ENCODE measurements around the gene PRSS1. TPM values are rescaled to one million over a fixed set of nuclear protein-coding genes. Genes with fewer than 3 reads are reported as not detected.

Gene PRSS1
- total and polyA plus RNA-seq, 8 donors: 0.99 TPM; not detected in 7

DNA sequence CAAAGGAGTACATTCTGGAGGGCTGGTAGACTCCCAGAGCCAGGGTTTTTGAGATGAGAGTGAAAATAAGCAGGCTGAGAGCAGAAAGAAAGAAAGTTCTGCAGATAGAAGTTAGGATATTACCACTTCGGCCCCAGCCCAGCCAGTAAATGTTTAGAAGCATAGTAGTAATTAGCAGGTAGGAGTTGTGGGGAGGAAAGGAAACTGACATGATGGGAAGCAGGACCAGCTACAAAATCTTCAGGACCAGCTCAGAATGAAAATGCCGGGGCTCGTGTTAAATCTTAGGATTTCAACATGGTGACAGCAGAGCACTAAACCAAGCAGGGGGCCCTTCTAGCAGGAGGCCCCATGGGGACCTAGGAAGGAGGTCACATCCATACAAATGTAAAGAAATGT is 50.2 kb downstream of the PRSS1 start:
- Histone ChIP-seq H3K27me3 (peaks cover 40 to 64% of the 10 kb centered on the region in 2 donors), H3K36me3 (no peaks in the 10 kb centered on the region), H3K4me1 (peaks cover 6 to 17% of the 10 kb centered on the region in 2 donors), H3K4me3 (peak overlapping the region in 1 of 2 donors; percentile 29), H3K27ac (no peak overlapping the region), H3K9me3 (no peaks in the 10 kb centered on the region)
- no peak for DNase-seq
- intact Hi-C loops (cut with DNase I): no loop called here
- ATAC-seq: no peak
- TF ChIP-seq, protein P1, sequence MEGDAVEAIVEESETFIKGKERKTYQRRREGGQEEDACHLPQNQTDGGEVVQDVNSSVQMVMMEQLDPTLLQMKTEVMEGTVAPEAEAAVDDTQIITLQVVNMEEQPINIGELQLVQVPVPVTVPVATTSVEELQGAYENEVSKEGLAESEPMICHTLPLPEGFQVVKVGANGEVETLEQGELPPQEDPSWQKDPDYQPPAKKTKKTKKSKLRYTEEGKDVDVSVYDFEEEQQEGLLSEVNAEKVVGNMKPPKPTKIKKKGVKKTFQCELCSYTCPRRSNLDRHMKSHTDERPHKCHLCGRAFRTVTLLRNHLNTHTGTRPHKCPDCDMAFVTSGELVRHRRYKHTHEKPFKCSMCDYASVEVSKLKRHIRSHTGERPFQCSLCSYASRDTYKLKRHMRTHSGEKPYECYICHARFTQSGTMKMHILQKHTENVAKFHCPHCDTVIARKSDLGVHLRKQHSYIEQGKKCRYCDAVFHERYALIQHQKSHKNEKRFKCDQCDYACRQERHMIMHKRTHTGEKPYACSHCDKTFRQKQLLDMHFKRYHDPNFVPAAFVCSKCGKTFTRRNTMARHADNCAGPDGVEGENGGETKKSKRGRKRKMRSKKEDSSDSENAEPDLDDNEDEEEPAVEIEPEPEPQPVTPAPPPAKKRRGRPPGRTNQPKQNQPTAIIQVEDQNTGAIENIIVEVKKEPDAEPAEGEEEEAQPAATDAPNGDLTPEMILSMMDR (IDR thresholded peaks at IDR 0.05): no peak

DNA sequence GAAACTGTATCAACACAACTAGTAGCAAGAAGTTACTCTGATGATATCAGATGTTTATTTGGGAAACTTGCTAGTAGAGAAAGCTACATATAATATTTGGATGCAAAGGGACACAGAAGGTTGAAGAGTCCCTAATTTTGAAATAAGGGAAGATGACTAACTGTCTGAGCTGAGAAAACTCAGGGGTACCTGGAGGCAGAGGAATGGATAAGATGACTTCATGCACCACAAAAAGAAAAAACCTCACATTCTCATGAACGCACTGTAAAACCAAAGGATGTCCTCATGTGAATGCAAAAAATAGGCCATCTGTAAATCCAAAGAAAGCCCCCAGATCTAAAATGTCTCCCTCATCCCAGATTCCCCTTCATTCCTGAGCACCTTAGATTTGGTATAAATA is 50.8 kb downstream of the PRSS1 start:
- peaks cover 40 to 58% of the 10 kb centered on the region in 2 donors for H3K27me3 ChIP-seq
- no peaks in the 10 kb centered on the region for H3K9me3 ChIP-seq
- no peak overlapping the region for H3K4me3 ChIP-seq
- peaks cover 6 to 17% of the 10 kb centered on the region in 2 donors for H3K4me1 ChIP-seq
- ATAC-seq: no peak
- TF ChIP-seq, protein P1 (IDR thresholded peaks at IDR 0.05): no peak
- H3K27ac ChIP-seq: no peak overlapping the region
- no peaks in the 10 kb centered on the region for H3K36me3 ChIP-seq
- intact Hi-C loops (cut with DNase I): no loop called here
- no peak for DNase-seq

DNA sequence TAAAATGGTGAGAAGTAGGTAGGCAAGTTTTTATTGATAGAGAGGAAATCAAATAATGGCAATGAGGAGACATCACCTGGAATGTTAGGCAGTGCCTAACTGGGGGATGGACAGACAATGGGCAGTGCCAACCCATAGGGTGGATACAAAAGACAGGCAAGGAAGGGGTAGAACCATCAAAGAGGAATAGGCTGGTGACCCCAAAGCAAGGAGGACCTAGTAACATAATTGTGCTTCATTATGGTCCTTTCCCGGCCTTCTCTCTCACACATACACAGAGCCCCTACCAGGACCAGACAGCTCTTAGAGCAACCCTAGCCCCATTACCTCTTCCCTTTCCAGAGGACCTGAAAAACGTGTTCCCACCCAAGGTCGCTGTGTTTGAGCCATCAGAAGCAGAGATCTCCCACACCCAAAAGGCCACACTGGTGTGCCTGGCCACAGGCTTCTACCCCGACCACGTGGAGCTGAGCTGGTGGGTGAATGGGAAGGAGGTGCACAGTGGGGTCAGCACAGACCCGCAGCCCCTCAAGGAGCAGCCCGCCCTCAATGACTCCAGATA is 51.5 kb downstream of the PRSS1 start:
- Histone ChIP-seq H3K36me3 (no peaks in the 10 kb centered on the region), H3K27me3 (peaks cover 39 to 58% of the 10 kb centered on the region in 2 donors), H3K4me1 (peaks cover 6 to 17% of the 10 kb centered on the region in 2 donors), H3K9me3 (no peaks in the 10 kb centered on the region), H3K4me3 (no peak overlapping the region), H3K27ac (no peak overlapping the region)
- ATAC-seq (no peak), DNase-seq (no peak)
- intact Hi-C loops (cut with DNase I): no loop called here
- TF ChIP-seq, protein P1 (IDR thresholded peaks at IDR 0.05): no peak

DNA sequence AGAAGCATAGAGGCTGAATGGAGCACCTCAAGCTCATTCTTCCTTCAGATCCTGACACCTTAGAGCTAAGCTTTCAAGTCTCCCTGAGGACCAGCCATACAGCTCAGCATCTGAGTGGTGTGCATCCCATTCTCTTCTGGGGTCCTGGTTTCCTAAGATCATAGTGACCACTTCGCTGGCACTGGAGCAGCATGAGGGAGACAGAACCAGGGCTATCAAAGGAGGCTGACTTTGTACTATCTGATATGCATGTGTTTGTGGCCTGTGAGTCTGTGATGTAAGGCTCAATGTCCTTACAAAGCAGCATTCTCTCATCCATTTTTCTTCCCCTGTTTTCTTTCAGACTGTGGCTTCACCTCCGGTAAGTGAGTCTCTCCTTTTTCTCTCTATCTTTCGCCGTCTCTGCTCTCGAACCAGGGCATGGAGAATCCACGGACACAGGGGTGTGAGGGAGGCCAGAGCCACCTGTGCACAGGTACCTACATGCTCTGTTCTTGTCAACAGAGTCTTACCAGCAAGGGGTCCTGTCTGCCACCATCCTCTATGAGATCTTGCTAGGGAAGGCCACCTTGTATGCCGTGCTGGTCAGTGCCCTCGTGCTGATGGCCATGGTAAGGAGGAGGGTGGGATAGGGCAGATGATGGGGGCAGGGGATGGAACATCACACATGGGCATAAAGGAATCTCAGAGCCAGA is 52.5 kb downstream of the PRSS1 start:
- Histone ChIP-seq H3K4me1 (peaks cover 6 to 12% of the 10 kb centered on the region in 2 donors), H3K4me3 (no peak overlapping the region), H3K9me3 (no peaks in the 10 kb centered on the region), H3K36me3 (no peaks in the 10 kb centered on the region), H3K27me3 (peaks cover 31 to 54% of the 10 kb centered on the region in 2 donors), H3K27ac (no peak overlapping the region)
- DNase-seq (no peak), ATAC-seq (no peak)
- intact Hi-C loops (cut with DNase I): no loop called here
- TF ChIP-seq, protein P1 (IDR thresholded peaks at IDR 0.05): no peak

DNA sequence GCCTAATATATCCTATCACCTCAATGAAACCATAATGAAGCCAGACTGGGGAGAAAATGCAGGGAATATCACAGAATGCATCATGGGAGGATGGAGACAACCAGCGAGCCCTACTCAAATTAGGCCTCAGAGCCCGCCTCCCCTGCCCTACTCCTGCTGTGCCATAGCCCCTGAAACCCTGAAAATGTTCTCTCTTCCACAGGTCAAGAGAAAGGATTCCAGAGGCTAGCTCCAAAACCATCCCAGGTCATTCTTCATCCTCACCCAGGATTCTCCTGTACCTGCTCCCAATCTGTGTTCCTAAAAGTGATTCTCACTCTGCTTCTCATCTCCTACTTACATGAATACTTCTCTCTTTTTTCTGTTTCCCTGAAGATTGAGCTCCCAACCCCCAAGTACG is 53.0 kb downstream of the PRSS1 start:
- intact Hi-C loops (cut with DNase I): no loop called here
- Histone ChIP-seq H3K27ac (no peak overlapping the region), H3K27me3 (peaks cover 25 to 48% of the 10 kb centered on the region in 2 donors), H3K36me3 (no peaks in the 10 kb centered on the region), H3K9me3 (no peaks in the 10 kb centered on the region), H3K4me1 (peaks cover 3 to 6% of the 10 kb centered on the region in 2 donors), H3K4me3 (no peak overlapping the region)
- TF ChIP-seq, protein P1 (IDR thresholded peaks at IDR 0.05): no peak
- no peak for DNase-seq
- no peak for ATAC-seq

Other genes with a start within 250 kb of the PRSS1 start
- 10 to 100 TPM in 1 of 2 donors, not detected in 1; 13.1 TPM for gene PRSS2, start 21.5 kb downstream of the PRSS1 start, total RNA-seq
- gene PRSS2, start 21.5 kb downstream of the PRSS1 start, polyA plus RNA-seq (ENCODE audit: insufficient read length in 6 of 6): not detected
- gene EPHB6, start 105.6 kb downstream of the PRSS1 start, total RNA-seq: 10 to 100 TPM in 1 of 2 donors, 1 to 10 TPM in 1; 6.5 to 12.1 TPM
- gene EPHB6, start 105.6 kb downstream of the PRSS1 start, polyA plus RNA-seq (ENCODE audit: insufficient read length in 6 of 6): 10 to 100 TPM; 22.4 to 42.8 (median 29.2) TPM
- gene TRPV6, start 136.3 kb downstream of the PRSS1 start, total RNA-seq: 1 to 10 TPM; 1.1 to 5.0 TPM
- 1 to 10 TPM; 6.0 to 8.5 (median 7.0) TPM for gene TRPV6, start 136.3 kb downstream of the PRSS1 start, polyA plus RNA-seq (ENCODE audit: insufficient read length in 6 of 6)
- not detected for gene TRPV5, start 184.3 kb downstream of the PRSS1 start, total RNA-seq
- gene TRPV5, start 184.3 kb downstream of the PRSS1 start, polyA plus RNA-seq (ENCODE audit: insufficient read length in 6 of 6): under 1 TPM; 0.10 to 0.25 (median 0.16) TPM
- gene LLCFC1, start 190.0 kb downstream of the PRSS1 start, total RNA-seq: under 1 TPM in 1 of 2 donors, not detected in 1; 0.37 TPM
- under 1 TPM; 0.21 to 0.77 (median 0.50) TPM for gene LLCFC1, start 190.0 kb downstream of the PRSS1 start, polyA plus RNA-seq (ENCODE audit: insufficient read length in 6 of 6)
- under 1 TPM; 0.58 to 0.96 TPM for gene KEL, start 212.9 kb downstream of the PRSS1 start, total RNA-seq
- 1 to 10 TPM; 1.5 to 3.1 (median 2.2) TPM for gene KEL, start 212.9 kb downstream of the PRSS1 start, polyA plus RNA-seq (ENCODE audit: insufficient read length in 6 of 6)